HepG2 (cell line): ENCODE results near the gene B4GALT5. TPM values are rescaled to one million over a fixed set of nuclear protein-coding genes. Genes with fewer than 3 reads are reported as not detected.

ENCODE experiments used
- AKAP8 ChIP-seq: sonication (generic); formaldehyde crosslinking; IDR thresholded peaks from 2 replicates; pipeline ENCODE4 v1.5.1; 2020; ENCODE audit warnings: mild to moderate bottlenecking, missing genetic modification reagents
- GABPA ChIP-seq, 2 experiments: IDR thresholded peaks; 2 replicates each; pipeline ENCODE4 v1.6.1; 2011 to 2016; ENCODE audit warnings: low read depth in 2 of 2, low read length in 1 of 2, missing biosample characterization in 1 of 2, missing genetic modification characterization in 1 of 2
- GATAD2A ChIP-seq: IDR thresholded peaks from 2 replicates; pipeline ENCODE4 v1.6.1; 2016
- HDAC1 ChIP-seq: sonication (generic); formaldehyde crosslinking; IDR thresholded peaks from 2 replicates; pipeline ENCODE4 v1.5.1; 2020; ENCODE audit warnings: mild to moderate bottlenecking, missing genetic modification reagents
- HDAC2 ChIP-seq: sonication (generic); formaldehyde crosslinking; IDR thresholded peaks from 2 replicates; pipeline ENCODE4 v1.4.0; 2020; ENCODE audit warnings: missing genetic modification reagents
- KLF16 ChIP-seq, 2 experiments: sonication (generic) in 1 of 2; formaldehyde crosslinking in 1 of 2; IDR thresholded peaks; 2 replicates each; pipeline versions ENCODE4 v1.6.1 to v1.8.0; 2016 to 2023; ENCODE audit warnings: missing genetic modification reagents in 2 of 2, missing compliant biosample characterization in 1 of 2
- PAXIP1 ChIP-seq: sonication (generic); formaldehyde crosslinking; conservative IDR thresholded peaks from 2 replicates; pipeline ENCODE4 v1.4.0; 2020; ENCODE audit warnings: mild to moderate bottlenecking, missing genetic modification reagents, moderate library complexity
- SCMH1 ChIP-seq: sonication (generic); formaldehyde crosslinking; IDR thresholded peaks from 2 replicates; pipeline ENCODE4 v1.9.0; 2021; ENCODE audit warnings: missing genetic modification reagents, mild to moderate bottlenecking, borderline replicate concordance
- SOX5 ChIP-seq: IDR thresholded peaks from 2 replicates; pipeline ENCODE4 v1.6.1; 2016; ENCODE audit warnings: borderline replicate concordance
- TBP ChIP-seq: sonication (generic); formaldehyde crosslinking; IDR thresholded peaks from 2 replicates; pipeline ENCODE4 v1.5.0; 2020; ENCODE audit warnings: missing genetic modification reagents
- U2AF1 ChIP-seq: fragments of 200-400 bp; formaldehyde crosslinking; optimal IDR thresholded peaks from 2 replicates; pipeline ENCODE3; 2017; ENCODE audit warnings: mild to moderate bottlenecking, low read depth, low read length
- ZMYM2 ChIP-seq: sonication (generic); formaldehyde crosslinking; IDR thresholded peaks from 2 replicates; pipeline ENCODE4 v1.8.0; 2022; ENCODE audit warnings: mild to moderate bottlenecking, missing genetic modification reagents
- ZNF232 ChIP-seq: sonication (generic); formaldehyde crosslinking; IDR thresholded peaks from 2 replicates; pipeline ENCODE4 v1.4.0; 2020; ENCODE audit warnings: missing genetic modification reagents, borderline replicate concordance
- ZNF670 ChIP-seq: sonication (generic); formaldehyde crosslinking; IDR thresholded peaks from 2 replicates; pipeline ENCODE4 v1.8.0; 2022; ENCODE audit warnings: mild to moderate bottlenecking, missing genetic modification reagents, borderline replicate concordance
- ZNF720 ChIP-seq: sonication (generic); formaldehyde crosslinking; IDR thresholded peaks from 2 replicates; pipeline ENCODE4 v1.4.0; 2020; ENCODE audit warnings: missing genetic modification reagents
- polyA plus RNA-seq, 8 experiments: library from polyadenylated mRNA; depleted of rRNA in 3 of 8; stranded (reverse) in 7 of 8; unstranded in 1 of 8; fragments of >200 nt; fragmentation: Illumina TruSeq in 4 of 8; extraction: Trizol in 4 of 8; gene quantifications; 2 replicates each; pipeline versions ENCODE4 v1.2.1 to v1.2.3, GENCODE V29; 2011 to 2016; ENCODE audit warnings: low read depth in 4 of 8, missing spikeins in 1 of 8, mixed read lengths in 1 of 8; ENCODE audit not compliant: insufficient read depth in 1 of 8
- total RNA-seq, 5 experiments: library from RNA; depleted of rRNA; stranded (reverse); fragments of >200 nt; fragmentation: Illumina TruSeq; extraction: Trizol; gene quantifications; 2 replicates each; pipeline ENCODE4 v1.2.3, GENCODE V29; 2016; ENCODE audit warnings: low read depth in 1 of 5
- TF ChIP-seq, protein P1 (sequence below): sonication (generic); formaldehyde crosslinking; IDR thresholded peaks from 2 replicates; pipeline ENCODE4 v1.4.0; 2020; ENCODE audit warnings: missing genetic modification reagents, borderline replicate concordance
- TF ChIP-seq, protein P2 (sequence below): IDR thresholded peaks from 2 replicates; pipeline ENCODE4 v1.4.0; 2020; ENCODE audit warnings: mild to moderate bottlenecking, missing genetic modification reagents

B4GALT5 gene
- total and polyA plus RNA-seq, 2 of the 13 experiments (the other 11 are each of a cell fraction or from before 2014, with no cell fraction given): 27.3 to 30.9 TPM

DNA sequence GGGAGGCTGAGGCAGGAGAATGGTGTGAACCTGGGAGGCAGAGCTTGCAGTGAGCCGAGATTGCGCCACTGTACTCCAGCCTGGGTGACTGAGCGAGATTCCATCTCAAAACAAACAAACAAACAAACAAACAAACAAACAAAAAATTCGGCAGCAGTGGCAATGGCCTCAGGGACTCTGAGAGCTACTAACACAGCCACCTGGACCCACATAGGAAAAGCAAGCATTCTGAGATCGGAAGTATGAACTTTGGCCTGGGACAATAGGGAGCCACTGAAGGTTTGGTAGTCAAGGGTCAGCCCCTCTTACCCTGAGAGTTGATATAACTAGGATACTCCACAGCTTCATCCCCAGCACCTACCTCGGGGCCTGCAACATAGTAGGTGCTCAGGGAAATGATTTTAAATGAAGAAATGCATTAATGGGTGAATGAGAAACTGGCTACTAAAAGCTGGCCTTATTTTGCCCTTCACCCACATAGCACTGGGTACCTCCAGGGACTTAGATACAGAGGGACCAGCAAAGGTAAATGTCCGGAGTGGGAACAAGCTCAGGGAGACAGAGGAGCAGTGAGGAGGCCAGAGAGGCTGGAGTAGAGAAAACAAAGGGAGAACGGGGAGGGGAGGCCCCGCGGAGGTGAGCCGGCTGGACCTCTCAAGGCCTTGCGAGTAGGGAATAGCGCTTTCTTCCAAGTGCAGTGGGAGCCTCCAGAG, 99.2 kb downstream of the B4GALT5 start (continued):
- TF ChIP-seq, protein P1, sequence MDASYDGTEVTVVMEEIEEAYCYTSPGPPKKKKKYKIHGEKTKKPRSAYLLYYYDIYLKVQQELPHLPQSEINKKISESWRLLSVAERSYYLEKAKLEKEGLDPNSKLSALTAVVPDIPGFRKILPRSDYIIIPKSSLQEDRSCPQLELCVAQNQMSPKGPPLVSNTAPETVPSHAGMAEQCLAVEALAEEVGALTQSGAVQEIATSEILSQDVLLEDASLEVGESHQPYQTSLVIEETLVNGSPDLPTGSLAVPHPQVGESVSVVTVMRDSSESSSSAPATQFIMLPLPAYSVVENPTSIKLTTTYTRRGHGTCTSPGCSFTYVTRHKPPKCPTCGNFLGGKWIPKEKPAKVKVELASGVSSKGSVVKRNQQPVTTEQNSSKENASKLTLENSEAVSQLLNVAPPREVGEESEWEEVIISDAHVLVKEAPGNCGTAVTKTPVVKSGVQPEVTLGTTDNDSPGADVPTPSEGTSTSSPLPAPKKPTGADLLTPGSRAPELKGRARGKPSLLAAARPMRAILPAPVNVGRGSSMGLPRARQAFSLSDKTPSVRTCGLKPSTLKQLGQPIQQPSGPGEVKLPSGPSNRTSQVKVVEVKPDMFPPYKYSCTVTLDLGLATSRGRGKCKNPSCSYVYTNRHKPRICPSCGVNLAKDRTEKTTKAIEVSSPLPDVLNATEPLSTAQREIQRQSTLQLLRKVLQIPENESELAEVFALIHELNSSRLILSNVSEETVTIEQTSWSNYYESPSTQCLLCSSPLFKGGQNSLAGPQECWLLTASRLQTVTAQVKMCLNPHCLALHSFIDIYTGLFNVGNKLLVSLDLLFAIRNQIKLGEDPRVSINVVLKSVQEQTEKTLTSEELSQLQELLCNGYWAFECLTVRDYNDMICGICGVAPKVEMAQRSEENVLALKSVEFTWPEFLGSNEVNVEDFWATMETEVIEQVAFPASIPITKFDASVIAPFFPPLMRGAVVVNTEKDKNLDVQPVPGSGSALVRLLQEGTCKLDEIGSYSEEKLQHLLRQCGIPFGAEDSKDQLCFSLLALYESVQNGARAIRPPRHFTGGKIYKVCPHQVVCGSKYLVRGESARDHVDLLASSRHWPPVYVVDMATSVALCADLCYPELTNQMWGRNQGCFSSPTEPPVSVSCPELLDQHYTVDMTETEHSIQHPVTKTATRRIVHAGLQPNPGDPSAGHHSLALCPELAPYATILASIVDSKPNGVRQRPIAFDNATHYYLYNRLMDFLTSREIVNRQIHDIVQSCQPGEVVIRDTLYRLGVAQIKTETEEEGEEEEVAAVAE: 0 out of 2 replicates have a peak, but pooled peaks have one; percentile 18
- TF ChIP-seq PAXIP1 (CRISPR knock-in tag) (peak; percentile 72), ZNF670 (CRISPR knock-in tag) (peak; percentile 31; the same call in 1 of the 2 replicates), AKAP8 (0 out of 2 replicates have a peak, but pooled peaks have one; percentile 22), SOX5 (CRISPR knock-in tag) (peak; percentile 59; the same call in 1 of the 2 replicates), HDAC2 (CRISPR knock-in tag) (peak; percentile 85), ZNF232 (peak; percentile 18; the same call in 1 of the 2 replicates), SCMH1 (CRISPR knock-in tag) (no peak), TBP (CRISPR knock-in tag) (no peak), KLF16 (CRISPR knock-in tag; IDR thresholded peaks at IDR 0.05) (0 out of 4 replicates have a peak, but pooled peaks of 1 of the 2 experiments have one; percentile 24), HDAC1 (peak; percentile 68; the same call in 1 of the 2 replicates), ZNF720 (CRISPR knock-in tag) (no peak), ZMYM2 (CRISPR knock-in tag) (0 out of 2 replicates have a peak, but pooled peaks have one; percentile 37), U2AF1 (peak; percentile 32), GABPA (IDR thresholded peaks at IDR 0.05; ENCODE audit: low read depth, low read length) (no peak), GABPA (CRISPR knock-in tag; IDR thresholded peaks at IDR 0.05; ENCODE audit: low read depth) (0 out of 2 replicates have a peak, but pooled peaks have one; percentile 45), GATAD2A (CRISPR knock-in tag) (peak; percentile 76)
- TF ChIP-seq, protein P2, sequence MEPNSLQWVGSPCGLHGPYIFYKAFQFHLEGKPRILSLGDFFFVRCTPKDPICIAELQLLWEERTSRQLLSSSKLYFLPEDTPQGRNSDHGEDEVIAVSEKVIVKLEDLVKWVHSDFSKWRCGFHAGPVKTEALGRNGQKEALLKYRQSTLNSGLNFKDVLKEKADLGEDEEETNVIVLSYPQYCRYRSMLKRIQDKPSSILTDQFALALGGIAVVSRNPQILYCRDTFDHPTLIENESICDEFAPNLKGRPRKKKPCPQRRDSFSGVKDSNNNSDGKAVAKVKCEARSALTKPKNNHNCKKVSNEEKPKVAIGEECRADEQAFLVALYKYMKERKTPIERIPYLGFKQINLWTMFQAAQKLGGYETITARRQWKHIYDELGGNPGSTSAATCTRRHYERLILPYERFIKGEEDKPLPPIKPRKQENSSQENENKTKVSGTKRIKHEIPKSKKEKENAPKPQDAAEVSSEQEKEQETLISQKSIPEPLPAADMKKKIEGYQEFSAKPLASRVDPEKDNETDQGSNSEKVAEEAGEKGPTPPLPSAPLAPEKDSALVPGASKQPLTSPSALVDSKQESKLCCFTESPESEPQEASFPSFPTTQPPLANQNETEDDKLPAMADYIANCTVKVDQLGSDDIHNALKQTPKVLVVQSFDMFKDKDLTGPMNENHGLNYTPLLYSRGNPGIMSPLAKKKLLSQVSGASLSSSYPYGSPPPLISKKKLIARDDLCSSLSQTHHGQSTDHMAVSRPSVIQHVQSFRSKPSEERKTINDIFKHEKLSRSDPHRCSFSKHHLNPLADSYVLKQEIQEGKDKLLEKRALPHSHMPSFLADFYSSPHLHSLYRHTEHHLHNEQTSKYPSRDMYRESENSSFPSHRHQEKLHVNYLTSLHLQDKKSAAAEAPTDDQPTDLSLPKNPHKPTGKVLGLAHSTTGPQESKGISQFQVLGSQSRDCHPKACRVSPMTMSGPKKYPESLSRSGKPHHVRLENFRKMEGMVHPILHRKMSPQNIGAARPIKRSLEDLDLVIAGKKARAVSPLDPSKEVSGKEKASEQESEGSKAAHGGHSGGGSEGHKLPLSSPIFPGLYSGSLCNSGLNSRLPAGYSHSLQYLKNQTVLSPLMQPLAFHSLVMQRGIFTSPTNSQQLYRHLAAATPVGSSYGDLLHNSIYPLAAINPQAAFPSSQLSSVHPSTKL (CRISPR knock-in tag): peak; percentile 79
